HFF-Myc (cell line): ENCODE measurements around the gene TYW1B.
"Not testable (repeated sequence)": the region's sequence is repeated elsewhere in the genome, so short reads cannot be mapped to it uniquely, and the experiment has no call there.

Experiments
- DNase-seq: peaks from one replicate; pipeline ENCODE4 v3.0.0-alpha.2; 2011; ENCODE audit warnings: low read depth; ENCODE audit errors: extremely low read depth
- H3K4me3 ChIP-seq: replicated peaks from 2 replicates; pipeline ENCODE4 v1.5.1; 2011; ENCODE audit warnings: low read depth, mild to moderate bottlenecking, control low read depth, low read length
- CTCF ChIP-seq: IDR thresholded peaks from 2 replicates; pipeline ENCODE4 v1.5.1; 2012; ENCODE audit warnings: mild to moderate bottlenecking, low read depth, low read length, control low read depth; ENCODE audit errors: missing control alignments

TYW1B gene

GRCh38 chr7:72720890-72721289 lies 107.1 kb downstream of the TYW1B start:
- H3K4me3 ChIP-seq, DNase-seq: not testable (repeated sequence)

DNA sequence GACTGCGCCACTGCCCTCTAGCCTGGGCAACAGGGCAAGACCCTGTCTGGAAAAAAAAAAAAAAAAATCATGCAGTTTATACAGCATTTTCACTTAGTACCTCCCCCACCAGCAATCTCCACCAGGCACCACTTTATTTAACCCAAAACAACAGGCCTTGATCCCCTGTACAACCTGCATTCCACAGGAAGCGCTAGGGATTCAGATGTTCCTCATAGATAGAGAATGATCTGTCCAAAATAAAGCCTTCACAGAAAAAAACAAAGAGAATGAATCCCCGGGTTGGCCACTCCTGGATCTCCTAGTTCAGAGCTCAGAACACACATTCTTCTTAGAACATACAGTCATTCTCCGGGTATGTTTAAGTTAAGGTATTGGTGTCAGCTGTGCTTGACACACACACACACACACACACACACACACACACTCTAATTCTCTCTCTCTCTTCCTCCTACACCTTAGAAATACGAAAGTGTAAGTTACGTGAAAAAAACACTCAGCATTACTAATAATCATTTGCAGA lies 110.7 kb downstream of the TYW1B start:
- not testable (repeated sequence) for H3K4me3 ChIP-seq, DNase-seq

GRCh38 chr7:72711927-72712326 lies 116.1 kb downstream of the TYW1B start:
- H3K4me3 ChIP-seq, DNase-seq: not testable (repeated sequence)

DNA sequence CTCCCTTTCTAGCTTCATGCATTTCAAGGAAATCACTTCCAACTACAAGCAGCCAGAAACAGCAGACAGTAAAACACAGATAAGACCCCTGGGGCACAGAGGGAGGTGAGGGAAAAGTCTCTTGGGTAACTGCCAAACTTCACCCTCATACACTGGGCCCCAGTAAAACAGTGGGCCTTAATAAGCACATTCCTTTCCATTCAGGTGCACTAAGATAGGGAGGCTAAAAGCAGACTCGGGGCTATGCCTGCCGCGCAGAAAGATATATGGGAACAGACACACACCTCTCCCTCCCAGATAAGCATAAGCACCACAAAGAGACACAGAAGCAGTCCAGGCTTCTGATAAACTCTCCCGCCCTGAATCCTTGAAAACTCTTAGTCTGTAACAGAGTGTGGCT lies 117.0 kb downstream of the TYW1B start:
- no peak for DNase-seq
- TF ChIP-seq CTCF = no peak

GRCh38 chr7:72709909-72710308 lies 118.1 kb downstream of the TYW1B start:
- H3K4me3 ChIP-seq = no peak overlapping the region
- TF ChIP-seq CTCF = no peak
- DNase-seq = no peak

More for the DNA sequence above, 117.0 kb downstream of the TYW1B start:
- no peak overlapping the region for H3K4me3 ChIP-seq

DNA sequence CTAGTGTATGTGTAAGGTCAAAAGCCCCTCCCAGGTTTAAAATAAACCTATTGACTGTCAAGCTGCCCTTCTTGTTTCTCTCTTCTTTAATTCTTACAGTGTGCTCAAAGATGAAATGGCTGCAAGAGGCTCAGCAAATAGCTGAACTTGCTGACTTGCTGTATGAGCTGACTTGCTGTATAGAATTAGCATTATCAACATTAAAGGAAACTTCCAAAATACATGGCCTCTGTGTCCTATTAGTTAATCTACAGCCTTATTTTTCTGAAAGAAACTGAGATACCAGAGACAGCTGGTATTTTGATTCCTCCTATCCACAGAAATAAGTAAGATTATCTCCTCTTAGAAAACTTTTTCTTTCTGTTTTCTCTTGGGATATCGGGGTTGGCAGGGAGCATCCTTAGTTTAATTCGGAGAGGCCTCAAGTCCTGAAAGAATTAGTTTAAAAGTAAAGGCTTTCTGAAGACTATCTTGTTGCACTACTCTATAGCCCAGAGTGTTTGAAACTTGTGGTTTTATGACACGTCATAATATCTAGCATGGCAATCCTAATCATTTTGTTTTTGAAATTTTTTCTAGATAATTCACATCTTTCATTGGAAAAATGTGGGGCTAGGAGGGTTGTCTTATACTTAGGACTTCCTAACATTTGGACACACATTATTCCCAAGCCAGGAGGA lies 119.5 kb downstream of the TYW1B start:
- not testable (repeated sequence) for H3K4me3 ChIP-seq, DNase-seq

- TF ChIP-seq CTCF = no peak
- no peak overlapping the region for H3K4me3 ChIP-seq
- no peak for DNase-seq
Measured at GRCh38 chr7:72706521-72706920, 121.5 kb downstream of the TYW1B start.

DNA sequence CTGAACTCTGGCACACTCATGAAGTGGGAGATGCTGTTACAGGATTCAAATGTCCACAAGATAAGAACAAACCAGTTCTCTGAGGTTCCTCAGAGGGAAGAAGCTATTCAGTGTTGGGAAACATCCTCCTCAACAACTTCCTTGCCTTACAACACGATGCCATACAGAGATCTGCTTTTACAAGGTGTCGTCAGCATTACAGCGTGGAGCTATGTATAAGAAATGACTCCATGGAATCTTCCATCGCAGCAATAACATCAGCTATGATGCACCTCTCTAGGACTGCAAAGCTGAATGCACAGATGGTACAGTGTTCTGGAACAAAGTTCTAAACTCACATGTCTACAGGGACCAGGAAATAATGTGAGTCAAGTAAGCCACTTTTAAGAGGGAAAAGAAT lies 122.3 kb downstream of the TYW1B start:
- H3K4me3 ChIP-seq, DNase-seq: not testable (repeated sequence)

DNA sequence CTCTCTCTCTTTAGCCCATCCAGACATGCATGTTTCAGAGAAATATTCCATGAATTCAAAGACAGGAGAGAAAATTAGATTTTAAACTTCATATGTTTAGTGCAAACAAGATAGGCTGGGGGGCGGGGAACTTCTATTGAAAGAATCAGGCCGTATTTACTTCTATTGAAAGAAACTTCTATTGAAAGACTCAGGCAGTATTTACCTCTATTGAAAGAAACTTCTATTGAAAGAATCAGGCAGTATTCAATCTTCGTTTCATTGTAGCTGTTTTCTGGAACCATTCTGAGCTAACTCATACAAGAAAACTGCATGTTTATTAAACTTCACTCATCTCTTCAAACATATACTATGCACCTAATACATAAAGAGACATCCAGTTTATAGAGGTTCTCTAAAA lies 123.1 kb downstream of the TYW1B start:
- no peak for DNase-seq
- no peak for TF ChIP-seq CTCF
- H3K4me3 ChIP-seq = no peak overlapping the region

- H3K4me3 ChIP-seq, DNase-seq: not testable (repeated sequence)
Measured at GRCh38 chr7:72700548-72700947, 127.5 kb downstream of the TYW1B start.

DNA sequence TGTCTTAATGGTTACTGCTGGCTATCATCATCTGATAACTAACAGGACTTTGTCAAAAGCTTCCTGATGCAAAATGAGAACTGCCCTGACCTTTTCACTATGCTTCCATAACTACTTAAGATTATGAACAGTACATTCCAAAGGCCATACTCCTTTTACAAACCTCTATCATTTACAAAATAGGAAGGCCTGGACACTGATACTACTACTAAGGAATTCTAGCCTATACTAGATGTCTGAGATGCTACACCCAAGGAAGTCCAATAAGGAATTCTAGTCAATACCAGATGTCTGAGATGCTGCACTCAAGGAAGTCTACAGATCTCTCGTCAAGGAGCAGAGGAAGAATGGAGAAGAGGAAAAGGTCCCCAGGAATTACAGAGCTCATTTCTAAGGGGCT lies 130.9 kb downstream of the TYW1B start:
- not testable (repeated sequence) for DNase-seq, H3K4me3 ChIP-seq

- DNase-seq, H3K4me3 ChIP-seq: not testable (repeated sequence)
Measured at GRCh38 chr7:72696643-72697042, 131.4 kb downstream of the TYW1B start.

DNA sequence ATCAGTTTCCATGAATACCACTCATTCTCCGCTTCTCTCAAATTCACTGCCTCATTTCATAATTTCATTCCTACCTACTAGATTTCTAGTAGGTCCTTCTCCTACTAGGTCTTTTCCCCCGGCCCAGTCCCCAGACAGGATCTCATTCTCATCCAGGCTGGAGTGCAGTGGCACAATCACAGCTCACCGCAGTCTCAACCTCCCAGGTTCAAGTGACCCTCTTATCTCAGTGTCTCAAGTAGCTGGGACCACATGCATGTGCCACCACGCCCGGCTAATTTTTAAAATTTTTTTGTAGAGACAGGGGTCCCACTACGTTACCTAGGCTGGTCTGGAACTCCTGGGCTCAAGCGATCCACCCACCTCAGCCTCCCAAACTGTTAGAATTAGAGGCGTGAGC lies 132.5 kb downstream of the TYW1B start:
- not testable (repeated sequence) for H3K4me3 ChIP-seq, DNase-seq

- not testable (repeated sequence) for H3K4me3 ChIP-seq, DNase-seq
Measured at GRCh38 chr7:72691442-72691841, 136.6 kb downstream of the TYW1B start.
